HEK293 (cell line): ENCODE data around the gene VPS13D.
A peak's percentile ranks its signal among the peaks of the same experiment; 100 is the strongest.

Source experiments
- CTCF ChIA-PET: fragments of 350-600 bp; formaldehyde crosslinking; extraction: SDS; loops from one replicate; lab custom pipeline; 2021; ENCODE audit warnings: antibody characterized with exemption; lab: Yijun Ruan, JAX
- POLR2A ChIA-PET: fragments of 300-600 bp; formaldehyde crosslinking; extraction: SDS; loops from one replicate; lab custom pipeline; 2020; ENCODE audit warnings: antibody characterized with exemption, inconsistent platforms; lab: Yijun Ruan, JAX
- H3K27ac ChIP-seq: fragments of 200-500 bp; sonication (Bioruptor generic); 2 replicates; pipeline ENCODE4 v1.5.1; 2014; ENCODE audit warnings: low read depth, low read length, control low read depth, inconsistent platforms; ENCODE audit errors: extremely low read depth
- H3K36me3 ChIP-seq, 2 experiments: fragments of 200-500 bp in 1 of 2; sonication (Bioruptor generic) in 1 of 2; 1 replicate in 1 of 2; 2 replicates in 1 of 2; pipeline ENCODE4 v1.5.1; 2014 to 2017; ENCODE audit warnings: inconsistent platforms in 2 of 2, low read length in 2 of 2; ENCODE audit not compliant: control insufficient read depth in 2 of 2, insufficient read depth in 1 of 2
- H3K4me1 ChIP-seq: fragments of 200-500 bp; sonication (Bioruptor generic); 2 replicates; pipeline ENCODE4 v1.5.1; 2014; ENCODE audit warnings: mild to moderate bottlenecking, low read length, inconsistent platforms; ENCODE audit not compliant: control insufficient read depth, insufficient read depth
- H3K4me3 ChIP-seq: 2 replicates; pipeline ENCODE4 v1.5.1; 2011; ENCODE audit warnings: low read depth, mild to moderate bottlenecking, control low read depth, low read length, moderate library complexity
- H3K9me3 ChIP-seq: fragments of 200-500 bp; sonication (Bioruptor generic); 2 replicates; pipeline ENCODE4 v1.5.1; 2014; ENCODE audit warnings: low read depth, low read length, inconsistent platforms; ENCODE audit not compliant: control insufficient read depth, insufficient read depth
- CTCF ChIP-seq: fragments of 450-650 bp; formaldehyde crosslinking; IDR thresholded peaks from 2 replicates; pipeline ENCODE4 v1.5.1; 2016; ENCODE audit warnings: missing biosample characterization, missing genetic modification characterization
- HIC1 ChIP-seq: fragments of 450-650 bp; formaldehyde crosslinking; IDR thresholded peaks from 2 replicates; pipeline ENCODE4 v1.5.1; 2016; ENCODE audit warnings: missing biosample characterization, missing genetic modification characterization
- HOXA7 ChIP-seq: sonication (generic); formaldehyde crosslinking; IDR thresholded peaks from 2 replicates; pipeline ENCODE4 v1.8.1; 2022; ENCODE audit warnings: missing genetic modification reagents, borderline replicate concordance
- KLF7 ChIP-seq: fragments of 450-650 bp; formaldehyde crosslinking; IDR thresholded peaks from 2 replicates; pipeline ENCODE4 v1.5.1; 2016; ENCODE audit warnings: missing biosample characterization, missing genetic modification characterization, borderline replicate concordance
- PATZ1 ChIP-seq: fragments of 450-650 bp; formaldehyde crosslinking; IDR thresholded peaks from 2 replicates; pipeline ENCODE4 v1.5.1; 2016; ENCODE audit warnings: missing biosample characterization, missing genetic modification characterization
- PRDM1 ChIP-seq: fragments of 450-650 bp; formaldehyde crosslinking; IDR thresholded peaks from 2 replicates; pipeline ENCODE4; 2016; ENCODE audit warnings: missing biosample characterization, missing genetic modification characterization
- SP3 ChIP-seq: fragments of 450-650 bp; formaldehyde crosslinking; IDR thresholded peaks from 2 replicates; pipeline ENCODE4 v1.5.1; 2016; ENCODE audit warnings: missing biosample characterization, missing genetic modification characterization
- ZBTB20 ChIP-seq: fragments of 450-650 bp; formaldehyde crosslinking; IDR thresholded peaks from 2 replicates; pipeline ENCODE4 v1.5.1; 2016; ENCODE audit warnings: missing biosample characterization, missing genetic modification characterization
- ZBTB48 ChIP-seq: fragments of 450-650 bp; formaldehyde crosslinking; IDR thresholded peaks from 2 replicates; pipeline ENCODE4 v1.5.1; 2016; ENCODE audit warnings: missing biosample characterization, missing genetic modification characterization
- ZFP69B ChIP-seq: fragments of 450-650 bp; formaldehyde crosslinking; IDR thresholded peaks from 2 replicates; pipeline ENCODE4 v1.5.1; 2016; ENCODE audit warnings: missing biosample characterization, missing genetic modification characterization
- ZNF138 ChIP-seq: fragments of 450-650 bp; formaldehyde crosslinking; IDR thresholded peaks from 2 replicates; pipeline ENCODE4 v1.5.1; 2016; ENCODE audit warnings: missing biosample characterization, missing genetic modification characterization, borderline replicate concordance
- ZNF16 ChIP-seq: fragments of 450-650 bp; formaldehyde crosslinking; IDR thresholded peaks from 2 replicates; pipeline ENCODE4 v1.5.1; 2016; ENCODE audit warnings: low read depth, missing biosample characterization, missing genetic modification characterization
- ZNF19 ChIP-seq: fragments of 450-650 bp; formaldehyde crosslinking; IDR thresholded peaks from 2 replicates; pipeline ENCODE4; 2016; ENCODE audit warnings: missing biosample characterization, missing genetic modification characterization, low read depth
- ZNF274 ChIP-seq, 2 experiments: fragments of 200-500 bp in 1 of 2; fragments of 450-650 bp in 1 of 2; sonication (Bioruptor generic) in 1 of 2; formaldehyde crosslinking in 1 of 2; IDR thresholded peaks; 2 replicates each; pipeline versions ENCODE4 v1.5.1 to v1.6.1; 2014 to 2016; ENCODE audit warnings: borderline replicate concordance in 1 of 2, inconsistent platforms in 1 of 2, low read length in 1 of 2, missing biosample characterization in 1 of 2, missing genetic modification characterization in 1 of 2
- ZNF335 ChIP-seq: fragments of 450-650 bp; formaldehyde crosslinking; conservative IDR thresholded peaks from 2 replicates; pipeline ENCODE4 v1.5.1; 2016; ENCODE audit warnings: missing biosample characterization, missing genetic modification characterization
- ZNF341 ChIP-seq: fragments of 450-650 bp; formaldehyde crosslinking; IDR thresholded peaks from 2 replicates; pipeline ENCODE4; 2016; ENCODE audit warnings: low read depth, missing biosample characterization, missing genetic modification characterization
- ZNF391 ChIP-seq: fragments of 450-650 bp; formaldehyde crosslinking; IDR thresholded peaks from 2 replicates; pipeline ENCODE4 v1.5.1; 2016; ENCODE audit warnings: low read depth, missing biosample characterization, missing genetic modification characterization, borderline replicate concordance
- ZNF398 ChIP-seq: fragments of 450-650 bp; formaldehyde crosslinking; IDR thresholded peaks from 2 replicates; pipeline ENCODE4 v1.5.1; 2017; ENCODE audit warnings: missing biosample characterization, missing genetic modification characterization
- ZNF555 ChIP-seq: fragments of 450-650 bp; formaldehyde crosslinking; conservative IDR thresholded peaks from 2 replicates; pipeline ENCODE4 v1.5.1; 2017; ENCODE audit warnings: missing biosample characterization, mild to moderate bottlenecking, missing genetic modification characterization, inconsistent platforms
- ZNF585B ChIP-seq: fragments of 450-650 bp; formaldehyde crosslinking; IDR thresholded peaks from 2 replicates; pipeline ENCODE4 v1.5.1; 2016; ENCODE audit warnings: missing biosample characterization, missing genetic modification characterization
- ZNF610 ChIP-seq: fragments of 450-650 bp; formaldehyde crosslinking; IDR thresholded peaks from 2 replicates; pipeline ENCODE4 v1.5.1; 2016; ENCODE audit warnings: missing biosample characterization, missing genetic modification characterization, borderline replicate concordance
- ZNF629 ChIP-seq: fragments of 450-650 bp; formaldehyde crosslinking; IDR thresholded peaks from 2 replicates; pipeline ENCODE4 v1.5.1; 2017; ENCODE audit warnings: missing biosample characterization, missing genetic modification characterization
- ZXDB ChIP-seq: fragments of 450-650 bp; formaldehyde crosslinking; IDR thresholded peaks from 2 replicates; pipeline ENCODE4 v1.5.1; 2016; ENCODE audit warnings: missing biosample characterization, missing genetic modification characterization

Gene VPS13D

GRCh38 chr1:12228979-12229378 is 851 bp upstream of the VPS13D start (continued):
- TF ChIP-seq HOXA7 (CRISPR knock-in tag) (no peak), ZNF19 (tag by site-specific recombination) (no peak)
- TF ChIP-seq, all 188 proteins: peak for 0

- TF ChIP-seq ZBTB48, result 0 out of 2 replicates have a peak, but pooled peaks have one; percentile 22
- TF ChIP-seq ZXDB, result no peak
- TF ChIP-seq ZNF610 (tag by site-specific recombination), result no peak
- no peak for TF ChIP-seq ZNF629 (tag by site-specific recombination)
- TF ChIP-seq ZNF585B, result no peak
- Histone ChIP-seq H3K4me1 (0 out of 2 replicates have a peak, but pooled peaks cover 3% of the 10 kb centered on the region), H3K36me3 (peaks cover 0 to 4% of the 10 kb centered on the region in 2 experiments; a peak in 1 of 3 replicates), H3K27ac (no peak overlapping the region), H3K4me3 (no peak overlapping the region; the same call in 1 of the 2 replicates), H3K9me3 (no peaks in the 10 kb centered on the region)
- CTCF ChIA-PET, result interaction anchor here (0.5 to 1.6 kb wide), 24 partner anchors 9 to 587 kb away, joined by 3 to 9 read pairs (median 4); no protein-coding TSS in a partner anchor
- POLR2A ChIA-PET, result no interaction called here
Observed at GRCh38 chr1:12229386-12229834, 420 bp upstream of the VPS13D start.

- Histone ChIP-seq H3K9me3 (no peaks in the 10 kb centered on the region), H3K4me3 (peak overlapping the region; percentile 87), H3K27ac (peak overlapping the region; percentile 48; the same call in 1 of the 2 replicates), H3K36me3 (peaks cover 0 to 16% of the 10 kb centered on the region in 2 experiments; a peak in 2 of 3 replicates), H3K4me1 (0 out of 2 replicates have a peak, but pooled peaks cover 3% of the 10 kb centered on the region)
- ChIA-PET POLR2A (interaction anchor here (0.9 kb wide), 1 partner anchor 386 kb away, joined by 3 read pairs; no protein-coding TSS in a partner anchor), CTCF (interaction anchor here (0.7 kb wide), 1 partner anchor 382 kb away, joined by 3 read pairs; no protein-coding TSS in a partner anchor)
- TF ChIP-seq SP3 (tag by site-specific recombination) (peak; percentile 48), PATZ1 (peak; percentile 47), ZNF138 (tag by site-specific recombination) (no peak), ZFP69B (tag by site-specific recombination) (peak; percentile 66; the same call in 1 of the 2 replicates), ZNF341 (tag by site-specific recombination) (0 out of 2 replicates have a peak, but pooled peaks have one; percentile 43), HIC1 (tag by site-specific recombination) (peak; percentile 67), ZNF391 (tag by site-specific recombination) (0 out of 2 replicates have a peak, but pooled peaks have one; percentile 30), PRDM1 (tag by site-specific recombination) (no peak), ZBTB20 (tag by site-specific recombination) (peak; percentile 56; the same call in 1 of the 2 replicates), KLF7 (tag by site-specific recombination) (no peak), ZNF335 (tag by site-specific recombination) (peak; percentile 88), ZNF274 (IDR thresholded peaks at IDR 0.05; ENCODE audit: low read length) (no peak), ZNF274 (tag by site-specific recombination; IDR thresholded peaks at IDR 0.05; ENCODE audit: borderline replicate concordance) (no peak), CTCF (peak; percentile 11; the same call in 1 of the 2 replicates), ZNF629 (tag by site-specific recombination) (no peak), ZNF555 (no peak), ZNF398 (tag by site-specific recombination) (peak; percentile 58), ZNF16 (tag by site-specific recombination) (no peak)
Observed at GRCh38 chr1:12230549-12231275, 882 bp downstream of the VPS13D start.
